GM23338 (cell line): Measurements from ENCODE around the gene CPLX1.

Experiments used
- CREB1 ChIP-seq: fragments of 250-450 bp; sonication (Bioruptor Pico); IDR thresholded peaks from 2 replicates; pipeline ENCODE4 v1.5.0; 2020; ENCODE audit warnings: low read depth, mild to moderate bottlenecking, moderate library complexity
- EZH2 ChIP-seq: fragments of 200-600 bp; sonication (generic); IDR thresholded peaks from one replicate; pipeline ENCODE4 v1.8.0; 2017; ENCODE audit warnings: antibody characterized with exemption, mild to moderate bottlenecking, low read depth; ENCODE audit not compliant: unreplicated experiment
- EZH2phosphoT487 ChIP-seq: fragments of 200-600 bp; sonication (generic); IDR thresholded peaks from one replicate; pipeline ENCODE4 v1.8.1; 2018; ENCODE audit warnings: antibody characterized with exemption; ENCODE audit not compliant: unreplicated experiment
- JUNB ChIP-seq: IDR thresholded peaks from one replicate; pipeline ENCODE4 v1.6.1; 2016; ENCODE audit warnings: antibody characterized with exemption; ENCODE audit not compliant: unreplicated experiment
- NANOG ChIP-seq: IDR thresholded peaks from 2 replicates; pipeline ENCODE4 v1.6.1; 2016; ENCODE audit warnings: antibody characterized with exemption, borderline replicate concordance
- POLR2AphosphoS5 ChIP-seq: IDR thresholded peaks from 2 replicates; pipeline ENCODE4 v1.6.1; 2016; ENCODE audit warnings: antibody characterized with exemption, low read depth
- STAT1 ChIP-seq: IDR thresholded peaks from one replicate; pipeline ENCODE4 v1.6.1; 2016; ENCODE audit warnings: antibody characterized with exemption; ENCODE audit not compliant: unreplicated experiment
- ZNF114 ChIP-seq: fragments of 250-450 bp; sonication (Bioruptor Pico); IDR thresholded peaks from 2 replicates; pipeline ENCODE4 v1.5.0; 2020; ENCODE audit warnings: mild to moderate bottlenecking, moderate library complexity
- ZNF331 ChIP-seq: fragments of 250-450 bp; sonication (Bioruptor Pico); IDR thresholded peaks from 2 replicates; pipeline ENCODE4 v1.5.0; 2020; ENCODE audit warnings: low read depth, mild to moderate bottlenecking, moderate library complexity
- TF ChIP-seq, protein P1 (sequence below), 2 experiments: fragments of 200-600 bp in 1 of 2; sonication (generic) in 1 of 2; conservative IDR thresholded peaks; 2 replicates each; pipeline versions ENCODE4 v1.5.1 to v1.6.1; 2016 to 2017; ENCODE audit warnings: antibody characterized with exemption in 2 of 2, low read depth in 2 of 2, mild to moderate bottlenecking in 2 of 2, moderate library complexity in 1 of 2
- TF ChIP-seq, protein P2 (sequence below): IDR thresholded peaks from one replicate; pipeline ENCODE4 v1.6.1; 2018; ENCODE audit warnings: antibody characterized with exemption; ENCODE audit not compliant: unreplicated experiment
- TF ChIP-seq, protein P3 (sequence below): IDR thresholded peaks from 2 replicates; pipeline ENCODE4 v1.6.1; 2016; ENCODE audit warnings: antibody characterized with exemption
- TF ChIP-seq, protein P4 (sequence below): fragments of 250-450 bp; sonication (Bioruptor Pico); IDR thresholded peaks from 2 replicates; pipeline ENCODE4 v1.5.0; 2020; ENCODE audit warnings: mild to moderate bottlenecking, moderate library complexity

- TF ChIP-seq, protein P1, sequence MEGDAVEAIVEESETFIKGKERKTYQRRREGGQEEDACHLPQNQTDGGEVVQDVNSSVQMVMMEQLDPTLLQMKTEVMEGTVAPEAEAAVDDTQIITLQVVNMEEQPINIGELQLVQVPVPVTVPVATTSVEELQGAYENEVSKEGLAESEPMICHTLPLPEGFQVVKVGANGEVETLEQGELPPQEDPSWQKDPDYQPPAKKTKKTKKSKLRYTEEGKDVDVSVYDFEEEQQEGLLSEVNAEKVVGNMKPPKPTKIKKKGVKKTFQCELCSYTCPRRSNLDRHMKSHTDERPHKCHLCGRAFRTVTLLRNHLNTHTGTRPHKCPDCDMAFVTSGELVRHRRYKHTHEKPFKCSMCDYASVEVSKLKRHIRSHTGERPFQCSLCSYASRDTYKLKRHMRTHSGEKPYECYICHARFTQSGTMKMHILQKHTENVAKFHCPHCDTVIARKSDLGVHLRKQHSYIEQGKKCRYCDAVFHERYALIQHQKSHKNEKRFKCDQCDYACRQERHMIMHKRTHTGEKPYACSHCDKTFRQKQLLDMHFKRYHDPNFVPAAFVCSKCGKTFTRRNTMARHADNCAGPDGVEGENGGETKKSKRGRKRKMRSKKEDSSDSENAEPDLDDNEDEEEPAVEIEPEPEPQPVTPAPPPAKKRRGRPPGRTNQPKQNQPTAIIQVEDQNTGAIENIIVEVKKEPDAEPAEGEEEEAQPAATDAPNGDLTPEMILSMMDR (conservative IDR thresholded peaks at IDR 0.05; ENCODE audit: low read depth in 2 of 2) = no peak
- TF ChIP-seq POLR2AphosphoS5 (no peak), ZNF114 (CRISPR knock-in tag) (no peak), EZH2 (no peak), EZH2phosphoT487 (no peak), CREB1 (CRISPR knock-in tag) (no peak), ZNF331 (no peak), JUNB (no peak), NANOG (no peak), STAT1 (no peak)
- TF ChIP-seq, protein P2, sequence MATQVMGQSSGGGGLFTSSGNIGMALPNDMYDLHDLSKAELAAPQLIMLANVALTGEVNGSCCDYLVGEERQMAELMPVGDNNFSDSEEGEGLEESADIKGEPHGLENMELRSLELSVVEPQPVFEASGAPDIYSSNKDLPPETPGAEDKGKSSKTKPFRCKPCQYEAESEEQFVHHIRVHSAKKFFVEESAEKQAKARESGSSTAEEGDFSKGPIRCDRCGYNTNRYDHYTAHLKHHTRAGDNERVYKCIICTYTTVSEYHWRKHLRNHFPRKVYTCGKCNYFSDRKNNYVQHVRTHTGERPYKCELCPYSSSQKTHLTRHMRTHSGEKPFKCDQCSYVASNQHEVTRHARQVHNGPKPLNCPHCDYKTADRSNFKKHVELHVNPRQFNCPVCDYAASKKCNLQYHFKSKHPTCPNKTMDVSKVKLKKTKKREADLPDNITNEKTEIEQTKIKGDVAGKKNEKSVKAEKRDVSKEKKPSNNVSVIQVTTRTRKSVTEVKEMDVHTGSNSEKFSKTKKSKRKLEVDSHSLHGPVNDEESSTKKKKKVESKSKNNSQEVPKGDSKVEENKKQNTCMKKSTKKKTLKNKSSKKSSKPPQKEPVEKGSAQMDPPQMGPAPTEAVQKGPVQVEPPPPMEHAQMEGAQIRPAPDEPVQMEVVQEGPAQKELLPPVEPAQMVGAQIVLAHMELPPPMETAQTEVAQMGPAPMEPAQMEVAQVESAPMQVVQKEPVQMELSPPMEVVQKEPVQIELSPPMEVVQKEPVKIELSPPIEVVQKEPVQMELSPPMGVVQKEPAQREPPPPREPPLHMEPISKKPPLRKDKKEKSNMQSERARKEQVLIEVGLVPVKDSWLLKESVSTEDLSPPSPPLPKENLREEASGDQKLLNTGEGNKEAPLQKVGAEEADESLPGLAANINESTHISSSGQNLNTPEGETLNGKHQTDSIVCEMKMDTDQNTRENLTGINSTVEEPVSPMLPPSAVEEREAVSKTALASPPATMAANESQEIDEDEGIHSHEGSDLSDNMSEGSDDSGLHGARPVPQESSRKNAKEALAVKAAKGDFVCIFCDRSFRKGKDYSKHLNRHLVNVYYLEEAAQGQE = no peak
- TF ChIP-seq, protein P3, sequence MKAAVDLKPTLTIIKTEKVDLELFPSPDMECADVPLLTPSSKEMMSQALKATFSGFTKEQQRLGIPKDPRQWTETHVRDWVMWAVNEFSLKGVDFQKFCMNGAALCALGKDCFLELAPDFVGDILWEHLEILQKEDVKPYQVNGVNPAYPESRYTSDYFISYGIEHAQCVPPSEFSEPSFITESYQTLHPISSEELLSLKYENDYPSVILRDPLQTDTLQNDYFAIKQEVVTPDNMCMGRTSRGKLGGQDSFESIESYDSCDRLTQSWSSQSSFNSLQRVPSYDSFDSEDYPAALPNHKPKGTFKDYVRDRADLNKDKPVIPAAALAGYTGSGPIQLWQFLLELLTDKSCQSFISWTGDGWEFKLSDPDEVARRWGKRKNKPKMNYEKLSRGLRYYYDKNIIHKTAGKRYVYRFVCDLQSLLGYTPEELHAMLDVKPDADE = no peak
- TF ChIP-seq, protein P4, sequence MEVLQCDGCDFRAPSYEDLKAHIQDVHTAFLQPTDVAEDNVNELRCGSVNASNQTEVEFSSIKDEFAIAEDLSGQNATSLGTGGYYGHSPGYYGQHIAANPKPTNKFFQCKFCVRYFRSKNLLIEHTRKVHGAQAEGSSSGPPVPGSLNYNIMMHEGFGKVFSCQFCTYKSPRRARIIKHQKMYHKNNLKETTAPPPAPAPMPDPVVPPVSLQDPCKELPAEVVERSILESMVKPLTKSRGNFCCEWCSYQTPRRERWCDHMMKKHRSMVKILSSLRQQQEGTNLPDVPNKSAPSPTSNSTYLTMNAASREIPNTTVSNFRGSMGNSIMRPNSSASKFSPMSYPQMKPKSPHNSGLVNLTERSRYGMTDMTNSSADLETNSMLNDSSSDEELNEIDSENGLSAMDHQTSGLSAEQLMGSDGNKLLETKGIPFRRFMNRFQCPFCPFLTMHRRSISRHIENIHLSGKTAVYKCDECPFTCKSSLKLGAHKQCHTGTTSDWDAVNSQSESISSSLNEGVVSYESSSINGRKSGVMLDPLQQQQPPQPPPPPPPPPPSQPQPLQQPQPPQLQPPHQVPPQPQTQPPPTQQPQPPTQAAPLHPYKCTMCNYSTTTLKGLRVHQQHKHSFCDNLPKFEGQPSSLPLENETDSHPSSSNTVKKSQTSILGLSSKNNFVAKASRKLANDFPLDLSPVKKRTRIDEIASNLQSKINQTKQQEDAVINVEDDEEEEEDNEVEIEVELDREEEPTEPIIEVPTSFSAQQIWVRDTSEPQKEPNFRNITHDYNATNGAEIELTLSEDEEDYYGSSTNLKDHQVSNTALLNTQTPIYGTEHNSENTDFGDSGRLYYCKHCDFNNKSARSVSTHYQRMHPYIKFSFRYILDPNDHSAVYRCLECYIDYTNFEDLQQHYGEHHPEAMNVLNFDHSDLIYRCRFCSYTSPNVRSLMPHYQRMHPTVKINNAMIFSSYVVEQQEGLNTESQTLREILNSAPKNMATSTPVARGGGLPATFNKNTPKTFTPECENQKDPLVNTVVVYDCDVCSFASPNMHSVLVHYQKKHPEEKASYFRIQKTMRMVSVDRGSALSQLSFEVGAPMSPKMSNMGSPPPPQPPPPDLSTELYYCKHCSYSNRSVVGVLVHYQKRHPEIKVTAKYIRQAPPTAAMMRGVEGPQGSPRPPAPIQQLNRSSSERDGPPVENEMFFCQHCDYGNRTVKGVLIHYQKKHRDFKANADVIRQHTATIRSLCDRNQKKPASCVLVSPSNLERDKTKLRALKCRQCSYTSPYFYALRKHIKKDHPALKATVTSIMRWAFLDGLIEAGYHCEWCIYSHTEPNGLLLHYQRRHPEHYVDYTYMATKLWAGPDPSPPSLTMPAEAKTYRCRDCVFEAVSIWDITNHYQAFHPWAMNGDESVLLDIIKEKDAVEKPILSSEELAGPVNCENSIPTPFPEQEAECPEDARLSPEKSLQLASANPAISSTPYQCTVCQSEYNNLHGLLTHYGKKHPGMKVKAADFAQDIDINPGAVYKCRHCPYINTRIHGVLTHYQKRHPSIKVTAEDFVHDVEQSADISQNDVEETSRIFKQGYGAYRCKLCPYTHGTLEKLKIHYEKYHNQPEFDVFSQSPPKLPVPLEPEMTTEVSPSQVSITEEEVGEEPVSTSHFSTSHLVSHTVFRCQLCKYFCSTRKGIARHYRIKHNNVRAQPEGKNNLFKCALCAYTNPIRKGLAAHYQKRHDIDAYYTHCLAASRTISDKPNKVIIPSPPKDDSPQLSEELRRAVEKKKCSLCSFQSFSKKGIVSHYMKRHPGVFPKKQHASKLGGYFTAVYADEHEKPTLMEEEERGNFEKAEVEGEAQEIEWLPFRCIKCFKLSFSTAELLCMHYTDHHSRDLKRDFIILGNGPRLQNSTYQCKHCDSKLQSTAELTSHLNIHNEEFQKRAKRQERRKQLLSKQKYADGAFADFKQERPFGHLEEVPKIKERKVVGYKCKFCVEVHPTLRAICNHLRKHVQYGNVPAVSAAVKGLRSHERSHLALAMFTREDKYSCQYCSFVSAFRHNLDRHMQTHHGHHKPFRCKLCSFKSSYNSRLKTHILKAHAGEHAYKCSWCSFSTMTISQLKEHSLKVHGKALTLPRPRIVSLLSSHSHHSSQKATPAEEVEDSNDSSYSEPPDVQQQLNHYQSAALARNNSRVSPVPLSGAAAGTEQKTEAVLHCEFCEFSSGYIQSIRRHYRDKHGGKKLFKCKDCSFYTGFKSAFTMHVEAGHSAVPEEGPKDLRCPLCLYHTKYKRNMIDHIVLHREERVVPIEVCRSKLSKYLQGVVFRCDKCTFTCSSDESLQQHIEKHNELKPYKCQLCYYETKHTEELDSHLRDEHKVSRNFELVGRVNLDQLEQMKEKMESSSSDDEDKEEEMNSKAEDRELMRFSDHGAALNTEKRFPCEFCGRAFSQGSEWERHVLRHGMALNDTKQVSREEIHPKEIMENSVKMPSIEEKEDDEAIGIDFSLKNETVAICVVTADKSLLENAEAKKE (CRISPR knock-in tag) = no peak
Measured at GRCh38 chr4:821631-822030, 4.3 kb downstream of the CPLX1 start.
